Naive thymus-derived CD4-positive, alpha-beta T cell (primary cell): ENCODE data around the gene ASF1B. TPM values are rescaled to one million over a fixed set of nuclear protein-coding genes. Genes with fewer than 3 reads are reported as not detected.

Source experiments
- ATAC-seq: fragments of 150-1000 bp; cut with Tn5 transposase; 2 replicates; pipeline ENCODE4 v1.10.0; 2021; ENCODE audit warnings: mild to moderate bottlenecking, moderate library complexity
- CTCF ChIA-PET: fragments of 350-600 bp; sonication (Branson Sonifier 250); formaldehyde crosslinking; loops from one replicate; lab custom pipeline; 2021; ENCODE audit warnings: antibody characterized with exemption; lab: Charles Lee
- POLR2A ChIA-PET: fragments of 350-600 bp; sonication (Branson Sonifier 250); formaldehyde crosslinking; loops from one replicate; lab custom pipeline; 2021; ENCODE audit warnings: antibody characterized with exemption, inconsistent platforms; lab: Charles Lee
- DNase-seq, 9 donors: peaks; one replicate each; pipeline versions ENCODE4 v3.0.0 to v3.0.0-alpha.2; 2020 to 2022; ENCODE audit warnings: mixed read lengths in 1 of 9
- H3K27ac ChIP-seq: one replicate; pipeline ENCODE4 v1.7.0; 2013; ENCODE audit warnings: mild to moderate bottlenecking, low read depth, low read length, moderate library complexity
- H3K27me3 ChIP-seq, 2 donors: one replicate each; pipeline ENCODE4 v1.7.0; 2013; ENCODE audit warnings: low read length in 2 of 2, mild to moderate bottlenecking in 2 of 2, moderate library complexity in 2 of 2; ENCODE audit not compliant: control insufficient read depth in 2 of 2, insufficient read depth in 2 of 2
- H3K36me3 ChIP-seq, 3 experiments: 1 replicate in 2 of 3; 2 replicates in 1 of 3; pipeline ENCODE4 v1.7.0; 2013; ENCODE audit warnings: low read length in 3 of 3, mild to moderate bottlenecking in 3 of 3, moderate library complexity in 1 of 3; ENCODE audit not compliant: insufficient read depth in 3 of 3, control insufficient read depth in 2 of 3
- H3K4me1 ChIP-seq, 2 donors: one replicate each; pipeline ENCODE4 v1.7.0; 2013; ENCODE audit warnings: low read length in 2 of 2, mild to moderate bottlenecking in 2 of 2, moderate library complexity in 1 of 2; ENCODE audit not compliant: control insufficient read depth in 2 of 2, insufficient read depth in 2 of 2
- H3K4me3 ChIP-seq: 2 replicates; pipeline ENCODE4 v1.7.0; 2013; ENCODE audit warnings: mild to moderate bottlenecking, low read length
- H3K9me3 ChIP-seq, 3 experiments: 1 replicate in 2 of 3; 2 replicates in 1 of 3; pipeline ENCODE4 v1.7.0; 2013; ENCODE audit warnings: low read length in 3 of 3; ENCODE audit not compliant: control insufficient read depth in 2 of 3
- H3K27ac Mint-ChIP-seq, 9 donors: one replicate each; pipeline ENCODE4 v1.8.0; 2020 to 2022; ENCODE audit warnings: mixed read lengths in 9 of 9, mild to moderate bottlenecking in 8 of 9, moderate library complexity in 5 of 9, inconsistent platforms in 2 of 9
- H3K27me3 Mint-ChIP-seq, 5 donors: one replicate each; pipeline ENCODE4 v1.8.0; 2021 to 2022; ENCODE audit warnings: mixed read lengths in 5 of 5, mild to moderate bottlenecking in 1 of 5
- H3K36me3 Mint-ChIP-seq, 5 donors: one replicate each; pipeline ENCODE4 v1.8.0; 2020 to 2022; ENCODE audit warnings: mixed read lengths in 5 of 5, mild to moderate bottlenecking in 3 of 5, inconsistent platforms in 1 of 5
- H3K4me1 Mint-ChIP-seq, 7 donors: one replicate each; pipeline ENCODE4 v1.8.0; 2020 to 2022; ENCODE audit warnings: mixed read lengths in 7 of 7, mild to moderate bottlenecking in 3 of 7, inconsistent platforms in 1 of 7
- H3K4me3 Mint-ChIP-seq, 10 donors: one replicate each; pipeline ENCODE4 v1.8.0; 2020 to 2022; ENCODE audit warnings: mild to moderate bottlenecking in 10 of 10, mixed read lengths in 10 of 10, moderate library complexity in 6 of 10, inconsistent platforms in 2 of 10
- H3K9me3 Mint-ChIP-seq, 11 donors: one replicate each; pipeline ENCODE4 v1.8.0; 2020 to 2022; ENCODE audit warnings: mixed read lengths in 11 of 11, mild to moderate bottlenecking in 4 of 11, inconsistent platforms in 1 of 11, moderate library complexity in 1 of 11
- intact Hi-C, 2 donors: fragments of 100-400 bp; cut with micrococcal nuclease; formaldehyde crosslinking; loops; one replicate each; pipeline ENCODE4 v1.15.1; 2023
- polyA plus RNA-seq, 2 donors: library from polyadenylated mRNA; unstranded; fragments of 300-500 nt; fragmentation: Illumina TruSeq; gene quantifications; one replicate each; pipeline ENCODE4 v1.2.3, GENCODE V29; 2021
- total RNA-seq, 6 experiments: library from RNA in 5 of 6; stranded (reverse) in 5 of 6; gene quantifications; 1 replicate in 5 of 6; 2 replicates in 1 of 6; pipeline ENCODE4 v1.2.3 and lab custom pipeline; 2021 to 2026

ASF1B gene
- total and polyA plus RNA-seq, 7 experiments from 2014 or later = 0.98 to 79.0 (median 2.4) TPM

- no peak for ATAC-seq
- Mint-ChIP-seq H3K4me3 (peak overlapping the region in 3 of 10 donors; percentile 16 to 47 (median 33)), H3K9me3 (peaks cover 0 to 2% (median 0%) of the 10 kb centered on the region in 11 donors), H3K27ac (peak overlapping the region in 7 of 9 donors; percentile 4 to 73 (median 28)), H3K36me3 (no peaks in the 10 kb centered on the region), H3K27me3 (no peaks in the 10 kb centered on the region), H3K4me1 (peaks cover 16 to 64% (median 57%) of the 10 kb centered on the region in 7 donors)
- CTCF ChIA-PET = interaction anchor here (0.7 to 1.3 kb wide), 4 partner anchors 8 to 383 kb away, joined by 3 to 6 read pairs (median 4); partner anchors contain the start of gene ASF1B
- Histone ChIP-seq H3K27ac (no peak overlapping the region), H3K4me1 (peaks cover 9 to 50% of the 10 kb centered on the region in 2 donors), H3K4me3 (no peak overlapping the region), H3K9me3 (no peaks in the 10 kb centered on the region), H3K27me3 (no peaks in the 10 kb centered on the region), H3K36me3 (no peaks in the 10 kb centered on the region)
- intact Hi-C loops = no loop called here
- no peak for DNase-seq
- POLR2A ChIA-PET = interaction anchor here (1.2 kb wide), 1 partner anchor 33 kb away, joined by 3 read pairs; no protein-coding TSS in a partner anchor
These were observed 23.5 kb downstream of the ASF1B start for GRCh38 chr19:14112809-14113385.

GRCh38 chr19:14112051-14112808 lies 24.2 kb downstream of the ASF1B start:
- Histone ChIP-seq H3K4me1 (peaks cover 9 to 50% of the 10 kb centered on the region in 2 donors), H3K27ac (no peak overlapping the region), H3K36me3 (peaks cover 0 to 5% (median 0%) of the 10 kb centered on the region in 3 experiments), H3K27me3 (no peaks in the 10 kb centered on the region), H3K4me3 (no peak overlapping the region), H3K9me3 (no peaks in the 10 kb centered on the region)
- peaks cover 0 to 2% (median 0%) of the 10 kb centered on the region in 5 donors for H3K36me3 Mint-ChIP-seq
- no peak for ATAC-seq
- peak overlapping the region in 7 of 9 donors; percentile 4 to 52 (median 31) for H3K27ac Mint-ChIP-seq
- ChIA-PET POLR2A (no interaction called here), CTCF (interaction anchor here (1.0 kb wide), 1 partner anchor 25 kb away, joined by 3 read pairs; the partner anchor contains the start of gene ASF1B)
- intact Hi-C loops = no loop called here
- H3K9me3 Mint-ChIP-seq = no peaks in the 10 kb centered on the region
- no peak for DNase-seq
- H3K4me1 Mint-ChIP-seq = peaks cover 16 to 63% (median 57%) of the 10 kb centered on the region in 7 donors
- H3K27me3 Mint-ChIP-seq = no peaks in the 10 kb centered on the region
- peak overlapping the region in 3 of 10 donors; percentile 16 to 47 (median 41) for H3K4me3 Mint-ChIP-seq

GRCh38 chr19:14111486-14111885 lies 24.9 kb downstream of the ASF1B start:
- ATAC-seq = no peak
- H3K36me3 ChIP-seq = peaks cover 0 to 11% (median 0%) of the 10 kb centered on the region in 3 experiments
- H3K4me3 Mint-ChIP-seq = peak overlapping the region in 1 of 10 donors; percentile 41
- peak overlapping the region in 7 of 9 donors; percentile 17 to 76 (median 47) for H3K27ac Mint-ChIP-seq
- H3K27ac ChIP-seq = no peak overlapping the region
- peaks cover 12 to 57% (median 53%) of the 10 kb centered on the region in 7 donors for H3K4me1 Mint-ChIP-seq
- no peaks in the 10 kb centered on the region for H3K9me3 ChIP-seq
- no peak overlapping the region for H3K4me3 ChIP-seq
- no peaks in the 10 kb centered on the region for H3K27me3 ChIP-seq
- peaks cover 0 to 3% (median 0%) of the 10 kb centered on the region in 5 donors for H3K36me3 Mint-ChIP-seq
- intact Hi-C loops = no loop called here
- CTCF ChIA-PET = no interaction called here
- H3K4me1 ChIP-seq = peaks cover 3 to 47% of the 10 kb centered on the region in 2 donors
- no peak for DNase-seq
- H3K9me3 Mint-ChIP-seq = no peaks in the 10 kb centered on the region
- POLR2A ChIA-PET = no interaction called here
- no peaks in the 10 kb centered on the region for H3K27me3 Mint-ChIP-seq

GRCh38 chr19:14110650-14111049 lies 25.7 kb downstream of the ASF1B start:
- DNase-seq (no peak), ATAC-seq (no peak)
- CTCF ChIA-PET = interaction anchor here (0.7 kb wide), 1 partner anchor 8 kb away, joined by 4 read pairs; no protein-coding TSS in a partner anchor
- H3K27ac ChIP-seq = no peak overlapping the region
- no peak overlapping the region for H3K4me3 ChIP-seq
- intact Hi-C loops = no loop called here
- H3K9me3 Mint-ChIP-seq = no peaks in the 10 kb centered on the region
- peaks cover 5 to 49% (median 44%) of the 10 kb centered on the region in 7 donors for H3K4me1 Mint-ChIP-seq
- H3K36me3 ChIP-seq = peaks cover 0 to 19% (median 0%) of the 10 kb centered on the region in 3 experiments
- no peak overlapping the region for H3K4me3 Mint-ChIP-seq
- no peaks in the 10 kb centered on the region for H3K9me3 ChIP-seq
- H3K27me3 ChIP-seq = no peaks in the 10 kb centered on the region
- H3K36me3 Mint-ChIP-seq = peaks cover 0 to 3% (median 0%) of the 10 kb centered on the region in 5 donors
- peak overlapping the region in 8 of 9 donors; percentile 9 to 63 (median 33) for H3K27ac Mint-ChIP-seq
- peaks cover 0 to 38% of the 10 kb centered on the region in 2 donors for H3K4me1 ChIP-seq
- POLR2A ChIA-PET = interaction anchor here (0.5 to 0.9 kb wide), 4 partner anchors 14 to 1394 kb away, joined by 3 to 4 read pairs (median 3); no protein-coding TSS in a partner anchor
- H3K27me3 Mint-ChIP-seq = no peaks in the 10 kb centered on the region

GRCh38 chr19:14107581-14108461 lies 28.6 kb downstream of the ASF1B start:
- ChIA-PET POLR2A (no interaction called here), CTCF (interaction anchor here (0.5 to 1.6 kb wide), 3 partner anchors 12 to 30 kb away, joined by 3 to 7 read pairs (median 3); partner anchors contain the start of gene ASF1B)
- no peak overlapping the region for H3K27ac ChIP-seq
- Mint-ChIP-seq H3K27me3 (no peaks in the 10 kb centered on the region), H3K36me3 (peaks cover 0 to 7% (median 0%) of the 10 kb centered on the region in 5 donors), H3K27ac (peak overlapping the region in 1 of 9 donors; percentile 43), H3K4me3 (no peak overlapping the region), H3K4me1 (peaks cover 5 to 23% (median 19%) of the 10 kb centered on the region in 7 donors), H3K9me3 (no peaks in the 10 kb centered on the region)
- intact Hi-C loops = no loop called here
- no peaks in the 10 kb centered on the region for H3K27me3 ChIP-seq
- H3K4me1 ChIP-seq = peaks cover 0 to 14% of the 10 kb centered on the region in 2 donors
- DNase-seq = no peak
- H3K4me3 ChIP-seq = no peak overlapping the region
- H3K9me3 ChIP-seq = no peaks in the 10 kb centered on the region
- ATAC-seq = no peak
- peaks cover 0 to 35% (median 0%) of the 10 kb centered on the region in 3 experiments for H3K36me3 ChIP-seq

GRCh38 chr19:14106840-14107239 lies 29.5 kb downstream of the ASF1B start:
- CTCF ChIA-PET = no interaction called here
- Mint-ChIP-seq H3K27me3 (no peaks in the 10 kb centered on the region), H3K4me3 (no peak overlapping the region), H3K36me3 (peaks cover 0 to 7% (median 0%) of the 10 kb centered on the region in 5 donors), H3K27ac (no peak overlapping the region), H3K4me1 (peaks cover 0 to 15% (median 9%) of the 10 kb centered on the region in 7 donors), H3K9me3 (no peaks in the 10 kb centered on the region)
- Histone ChIP-seq H3K4me3 (no peak overlapping the region), H3K9me3 (no peaks in the 10 kb centered on the region), H3K27ac (no peak overlapping the region), H3K4me1 (peaks cover 0 to 5% of the 10 kb centered on the region in 2 donors), H3K27me3 (no peaks in the 10 kb centered on the region), H3K36me3 (peaks cover 0 to 44% (median 6%) of the 10 kb centered on the region in 3 experiments)
- no peak for ATAC-seq
- intact Hi-C loops = no loop called here
- no peak for DNase-seq
- POLR2A ChIA-PET = no interaction called here
